DND-41 (cell line): ENCODE measurements around the gene CDC7.
"Not testable (repeated sequence)": the region's sequence is repeated elsewhere in the genome, so short reads cannot be mapped to it uniquely, and the experiment has no call there.

Source experiments
- EZH2 ChIP-seq: IDR thresholded peaks from 3 replicates; pipeline ENCODE4 v1.6.1; 2012; ENCODE audit warnings: borderline replicate concordance, low read depth, mild to moderate bottlenecking, moderate library complexity, low read length, inconsistent platforms; ENCODE audit not compliant: severe bottlenecking
- TF ChIP-seq, protein P1 (sequence below): IDR thresholded peaks from 2 replicates; pipeline ENCODE4 v1.5.1; 2012; ENCODE audit warnings: borderline replicate concordance, low read length, moderate library complexity, mild to moderate bottlenecking; ENCODE audit not compliant: poor library complexity, severe bottlenecking; ENCODE audit errors: extremely low read depth

GRCh38 chr1:91516605-91517004, 16.0 kb downstream of the CDC7 start:
- TF ChIP-seq, protein P1, sequence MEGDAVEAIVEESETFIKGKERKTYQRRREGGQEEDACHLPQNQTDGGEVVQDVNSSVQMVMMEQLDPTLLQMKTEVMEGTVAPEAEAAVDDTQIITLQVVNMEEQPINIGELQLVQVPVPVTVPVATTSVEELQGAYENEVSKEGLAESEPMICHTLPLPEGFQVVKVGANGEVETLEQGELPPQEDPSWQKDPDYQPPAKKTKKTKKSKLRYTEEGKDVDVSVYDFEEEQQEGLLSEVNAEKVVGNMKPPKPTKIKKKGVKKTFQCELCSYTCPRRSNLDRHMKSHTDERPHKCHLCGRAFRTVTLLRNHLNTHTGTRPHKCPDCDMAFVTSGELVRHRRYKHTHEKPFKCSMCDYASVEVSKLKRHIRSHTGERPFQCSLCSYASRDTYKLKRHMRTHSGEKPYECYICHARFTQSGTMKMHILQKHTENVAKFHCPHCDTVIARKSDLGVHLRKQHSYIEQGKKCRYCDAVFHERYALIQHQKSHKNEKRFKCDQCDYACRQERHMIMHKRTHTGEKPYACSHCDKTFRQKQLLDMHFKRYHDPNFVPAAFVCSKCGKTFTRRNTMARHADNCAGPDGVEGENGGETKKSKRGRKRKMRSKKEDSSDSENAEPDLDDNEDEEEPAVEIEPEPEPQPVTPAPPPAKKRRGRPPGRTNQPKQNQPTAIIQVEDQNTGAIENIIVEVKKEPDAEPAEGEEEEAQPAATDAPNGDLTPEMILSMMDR, result not testable (repeated sequence)
- TF ChIP-seq EZH2, result not testable (repeated sequence)
